Natural killer cell (primary cell): ENCODE results near the gene NEURL2. TPM values are rescaled to one million over a fixed set of nuclear protein-coding genes. Genes with fewer than 3 reads are reported as not detected.

Experiments used
- ATAC-seq, 3 donors: fragments of 150-1000 bp in 2 of 3; fragments of 200-7000 bp in 1 of 3; cut with Tn5 transposase; 1 replicate in 1 of 3; 2 replicates in 2 of 3; pipeline ENCODE4 v1.10.0; 2021; ENCODE audit warnings: mild to moderate bottlenecking in 2 of 3, moderate library complexity in 2 of 3
- DNase-seq, 2 donors: peaks; one replicate each; pipeline versions ENCODE4 v3.0.0 to v3.0.0-alpha.2; 2013 to 2021; ENCODE audit warnings: mixed read lengths in 1 of 2
- H3K27ac ChIP-seq: one replicate; pipeline ENCODE4 v1.5.1; 2013; ENCODE audit warnings: mild to moderate bottlenecking, low read length
- H3K27me3 ChIP-seq: one replicate; pipeline ENCODE4 v1.6.1; 2013; ENCODE audit warnings: low read length; ENCODE audit not compliant: control insufficient read depth, insufficient read depth
- H3K36me3 ChIP-seq: one replicate; pipeline ENCODE4 v1.6.1; 2013; ENCODE audit warnings: low read length; ENCODE audit not compliant: control insufficient read depth, insufficient read depth
- H3K4me1 ChIP-seq: one replicate; pipeline ENCODE4 v1.6.1; 2013; ENCODE audit warnings: low read length; ENCODE audit not compliant: control insufficient read depth, insufficient read depth
- H3K4me3 ChIP-seq: one replicate; pipeline ENCODE4 v1.5.1; 2013; ENCODE audit warnings: low read length
- H3K9me3 ChIP-seq: one replicate; pipeline ENCODE4 v1.6.1; 2013; ENCODE audit warnings: low read length; ENCODE audit not compliant: control insufficient read depth, insufficient read depth
- H3K27ac Mint-ChIP-seq, 2 donors: one replicate each; pipeline ENCODE4 v1.8.0; 2022; ENCODE audit warnings: mild to moderate bottlenecking in 2 of 2, mixed read lengths in 2 of 2, moderate library complexity in 1 of 2
- H3K27me3 Mint-ChIP-seq, 2 donors: one replicate each; pipeline ENCODE4 v1.8.0; 2022; ENCODE audit warnings: low read depth in 2 of 2, mixed read lengths in 2 of 2
- H3K36me3 Mint-ChIP-seq: one replicate; pipeline ENCODE4 v1.8.0; 2022; ENCODE audit warnings: mixed read lengths
- H3K4me1 Mint-ChIP-seq, 2 donors: one replicate each; pipeline ENCODE4 v1.8.0; 2022; ENCODE audit warnings: mixed read lengths in 2 of 2
- H3K4me3 Mint-ChIP-seq: one replicate; pipeline ENCODE4 v1.8.0; 2022; ENCODE audit warnings: mild to moderate bottlenecking, moderate library complexity, mixed read lengths
- H3K9me3 Mint-ChIP-seq, 2 donors: one replicate each; pipeline ENCODE4 v1.8.0; 2022; ENCODE audit warnings: mixed read lengths in 2 of 2
- CTCF ChIP-seq: fragments of 200-600 bp; IDR thresholded peaks from one replicate; pipeline ENCODE4 v1.8.0; 2022; ENCODE audit warnings: antibody characterized with exemption
- WGBS: methylation state at CpG from one replicate; pipeline ENCODE4 v1.1.7; 2013; ENCODE audit warnings: missing lambda C conversion rate; ENCODE audit not compliant: insufficient coverage; 5-methylcytosine and 5-hydroxymethylcytosine counted together
- intact Hi-C: fragments of 100-400 bp; cut with micrococcal nuclease; formaldehyde crosslinking; loops from one replicate; pipeline ENCODE4 v1.14.2; 2022
- total RNA-seq, 4 donors: library from RNA; stranded (reverse); fragments of 120-200 nt in 1 of 4; gene quantifications; one replicate each; pipeline versions ENCODE4 v1.2.3 to v1.2.4, GENCODE V29; 2013 to 2022

NEURL2 gene
- total RNA-seq, 3 donors from 2014 or later (not counting 1 experiment from before 2014, with no cell fraction given) = 0.89 to 1.4 (median 1.4) TPM

DNA sequence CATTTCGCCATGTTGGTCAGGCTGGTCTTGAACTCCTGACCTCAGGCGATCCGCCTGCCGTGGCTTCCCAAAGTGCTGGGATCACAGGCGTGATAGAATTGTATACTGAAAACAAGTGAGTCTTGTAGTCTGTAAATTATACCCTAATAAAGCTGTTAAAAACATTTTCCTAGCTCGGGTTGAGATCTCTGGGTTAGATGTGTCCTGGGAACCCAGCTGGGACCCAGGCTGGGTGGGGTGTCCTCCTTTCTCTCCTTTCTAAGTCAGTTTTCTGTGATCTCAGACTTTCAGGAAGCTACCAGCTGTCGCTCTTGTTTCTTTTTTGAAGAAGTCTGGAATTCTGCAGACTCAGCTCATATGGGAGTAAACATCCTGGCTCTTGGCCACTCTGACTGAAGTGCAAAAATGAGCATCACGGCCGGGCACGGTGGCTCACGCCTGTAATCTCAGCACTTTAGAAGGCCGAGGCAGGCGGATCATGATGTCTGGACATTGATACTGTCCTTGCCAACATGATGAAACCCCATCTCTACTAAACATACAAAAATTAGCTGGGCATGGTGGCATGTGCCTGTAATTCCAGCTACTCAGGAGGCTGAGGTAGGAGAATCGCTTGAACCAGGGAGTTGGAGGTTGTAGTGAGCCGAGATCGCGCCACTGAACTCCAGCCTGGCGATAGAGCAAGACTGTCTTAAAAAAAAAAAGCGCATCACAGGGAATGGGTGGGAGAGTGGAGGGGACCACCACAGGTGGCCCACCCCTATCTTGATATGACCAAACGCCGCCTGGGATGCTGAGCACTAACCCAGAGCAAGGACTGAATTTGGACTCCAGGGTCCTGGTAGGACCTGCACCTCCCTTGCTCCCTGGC, 33.6 kb upstream of the NEURL2 start:
- no peak overlapping the region for H3K27ac ChIP-seq
- WGBS = 68% methylated on average over 21 of the region's 21 CpGs

DNA sequence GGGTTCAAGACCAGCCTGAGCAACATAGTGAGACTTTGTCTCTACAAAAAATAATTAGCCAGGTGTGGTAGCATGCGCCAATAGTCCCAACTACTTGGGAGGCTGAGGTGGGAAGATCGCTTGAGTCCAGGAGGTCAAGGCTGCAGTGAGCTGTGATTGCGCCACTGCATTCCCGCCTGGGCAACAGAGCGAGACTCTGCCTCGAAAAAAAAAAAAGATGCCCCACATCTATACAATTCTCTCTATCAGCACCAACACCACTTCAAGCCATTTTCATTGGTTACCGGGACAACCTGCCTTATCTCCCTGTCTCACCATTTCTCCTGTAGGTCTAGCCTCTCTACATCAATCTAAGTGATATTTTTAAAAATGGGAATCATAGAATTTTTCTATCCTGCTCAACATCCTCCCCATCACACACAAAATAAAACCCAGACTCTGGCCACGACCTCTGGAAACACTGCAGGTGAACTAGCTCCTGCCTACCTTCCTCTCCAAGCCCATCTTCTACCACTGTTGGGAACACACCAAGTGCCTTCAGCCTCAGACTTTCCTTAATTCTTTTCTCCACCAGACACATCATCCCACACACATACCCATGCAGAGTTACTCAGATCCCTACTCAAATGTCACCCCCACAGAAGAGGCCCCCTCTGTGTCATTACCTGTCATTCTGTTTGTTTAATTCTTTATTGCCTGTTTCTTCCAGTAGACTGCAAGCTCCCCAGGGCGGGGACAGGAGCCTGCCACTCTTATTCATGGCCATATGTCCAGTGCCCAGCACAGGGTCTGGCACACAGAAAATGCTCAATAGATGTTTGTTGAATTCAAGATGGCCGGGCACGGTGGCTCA, 30.6 kb upstream of the NEURL2 start:
- intact Hi-C loops = no loop called here
- Mint-ChIP-seq H3K36me3 (no peaks in the 10 kb centered on the region), H3K27ac (no peak overlapping the region), H3K4me3 (no peak overlapping the region), H3K9me3 (no peaks in the 10 kb centered on the region), H3K4me1 (peaks cover 0 to 4% of the 10 kb centered on the region in 2 donors), H3K27me3 (peaks cover 18 to 20% of the 10 kb centered on the region in 2 donors)
- Histone ChIP-seq H3K9me3 (no peaks in the 10 kb centered on the region), H3K27ac (no peak overlapping the region), H3K4me3 (no peak overlapping the region), H3K36me3 (no peaks in the 10 kb centered on the region), H3K4me1 (no peaks in the 10 kb centered on the region), H3K27me3 (peaks cover 4% of the 10 kb centered on the region)
- WGBS = 84% methylated on average over 11 of the region's 11 CpGs
- DNase-seq (no peak), ATAC-seq (no peak)
- no peak for TF ChIP-seq CTCF

More for the DNA sequence above, 33.6 kb upstream of the NEURL2 start:
- Mint-ChIP-seq H3K9me3 (no peaks in the 10 kb centered on the region), H3K27ac (no peak overlapping the region), H3K4me3 (no peak overlapping the region), H3K4me1 (peaks cover 0 to 13% of the 10 kb centered on the region in 2 donors), H3K36me3 (no peaks in the 10 kb centered on the region), H3K27me3 (peaks cover 16 to 20% of the 10 kb centered on the region in 2 donors)
- Histone ChIP-seq H3K27me3 (peaks cover 4% of the 10 kb centered on the region), H3K4me3 (no peak overlapping the region), H3K36me3 (no peaks in the 10 kb centered on the region), H3K4me1 (no peaks in the 10 kb centered on the region), H3K9me3 (no peaks in the 10 kb centered on the region)
- ATAC-seq (no peak), DNase-seq (no peak)
- TF ChIP-seq CTCF = no peak
- intact Hi-C loops = no loop called here

GRCh38 chr20:45920462-45921336, 29.7 kb upstream of the NEURL2 start:
- TF ChIP-seq CTCF = no peak
- H3K4me3 ChIP-seq = no peak overlapping the region
- 81% methylated on average over 8 of the region's 9 CpGs for WGBS
- intact Hi-C loops = no loop called here
- no peak for DNase-seq
- no peaks in the 10 kb centered on the region for H3K9me3 ChIP-seq
- no peaks in the 10 kb centered on the region for H3K4me1 ChIP-seq
- Mint-ChIP-seq H3K9me3 (no peaks in the 10 kb centered on the region), H3K4me3 (no peak overlapping the region), H3K27ac (no peak overlapping the region), H3K4me1 (peaks cover 0 to 4% of the 10 kb centered on the region in 2 donors), H3K36me3 (no peaks in the 10 kb centered on the region), H3K27me3 (peaks cover 21 to 29% of the 10 kb centered on the region in 2 donors)
- no peaks in the 10 kb centered on the region for H3K36me3 ChIP-seq
- H3K27me3 ChIP-seq = peaks cover 4% of the 10 kb centered on the region
- H3K27ac ChIP-seq = no peak overlapping the region
- ATAC-seq = no peak
